ENCODE data around the gene MAMDC4.
A peak's percentile ranks its signal among the peaks of the same experiment; 100 is the strongest.

MAMDC4 gene

GRCh38 chr9:136847088-136847825, 4.9 kb upstream of the MAMDC4 start:
- Histone ChIP-seq H3K27me3 (ENCODE audit: insufficient read depth, poor library complexity, severe bottlenecking) (peaks cover 8% of the 10 kb centered on the region), H3K4me3 (replicated peaks; ENCODE audit: insufficient read depth, low read length) (peak overlapping the region; percentile 93), H3K27ac (replicated peaks) (no peak overlapping the region)
- DNase-seq (ENCODE audit: low read depth in 1 of 2, low spot score in 1 of 2) = peak in 1 of 2 experiments; percentile 29
- TF ChIP-seq CTCF (IDR thresholded peaks at IDR 0.05; ENCODE audit: insufficient read depth, low read length) = no peak
- no peak for TF ChIP-seq REST (IDR thresholded peaks at IDR 0.05; ENCODE audit: insufficient replicate concordance, low read depth)
- no peak for TF ChIP-seq GABPA (IDR thresholded peaks at IDR 0.05; ENCODE audit: low read depth)
- TF ChIP-seq SPI1 (IDR thresholded peaks at IDR 0.05; ENCODE audit: borderline replicate concordance, low read depth) = no peak
- no peak for TF ChIP-seq POLR2AphosphoS5 (IDR thresholded peaks at IDR 0.05; ENCODE audit: low read depth)

- peak; percentile 82 to 88 for DNase-seq (ENCODE audit: low read depth in 1 of 2, low spot score in 1 of 2)
- TF ChIP-seq REST (IDR thresholded peaks at IDR 0.05; ENCODE audit: insufficient replicate concordance, low read depth) (no peak), GABPA (IDR thresholded peaks at IDR 0.05; ENCODE audit: low read depth) (no peak), SPI1 (IDR thresholded peaks at IDR 0.05; ENCODE audit: borderline replicate concordance, low read depth) (no peak), CTCF (IDR thresholded peaks at IDR 0.05; ENCODE audit: insufficient read depth, low read length) (no peak), POLR2AphosphoS5 (IDR thresholded peaks at IDR 0.05; ENCODE audit: low read depth) (peak; percentile 83)
- Histone ChIP-seq H3K27ac (replicated peaks) (peak overlapping the region; percentile 88), H3K4me3 (replicated peaks; ENCODE audit: insufficient read depth, low read length) (peak overlapping the region; percentile 93), H3K27me3 (ENCODE audit: insufficient read depth, poor library complexity, severe bottlenecking) (peaks cover 8% of the 10 kb centered on the region)
Measured at GRCh38 chr9:136847826-136848392, 4.2 kb upstream of the MAMDC4 start.

GRCh38 chr9:136848393-136849037, 3.6 kb upstream of the MAMDC4 start:
- Histone ChIP-seq H3K4me3 (replicated peaks; ENCODE audit: insufficient read depth, low read length) (peak overlapping the region; percentile 93), H3K27me3 (ENCODE audit: insufficient read depth, poor library complexity, severe bottlenecking) (peaks cover 8% of the 10 kb centered on the region), H3K27ac (replicated peaks) (peak overlapping the region; percentile 88)
- TF ChIP-seq CTCF (IDR thresholded peaks at IDR 0.05; ENCODE audit: insufficient read depth, low read length) = no peak
- TF ChIP-seq POLR2AphosphoS5 (IDR thresholded peaks at IDR 0.05; ENCODE audit: low read depth) = no peak
- no peak for TF ChIP-seq REST (IDR thresholded peaks at IDR 0.05; ENCODE audit: insufficient replicate concordance, low read depth)
- no peak for TF ChIP-seq GABPA (IDR thresholded peaks at IDR 0.05; ENCODE audit: low read depth)
- no peak for TF ChIP-seq SPI1 (IDR thresholded peaks at IDR 0.05; ENCODE audit: borderline replicate concordance, low read depth)
- peak; percentile 34 to 51 for DNase-seq (ENCODE audit: low read depth in 1 of 2, low spot score in 1 of 2)
